IMR-90 (cell line): ENCODE results near the gene THUMPD2. TPM values are rescaled to one million over a fixed set of nuclear protein-coding genes. Genes with fewer than 3 reads are reported as not detected.

Experiments used
- ATAC-seq: fragments of 200-7000 bp; cut with Tn5 transposase; 2 replicates; pipeline ENCODE4 v1.9.1; 2020; ENCODE audit warnings: low read depth, mild to moderate bottlenecking, moderate library complexity
- BruUV-seq: library from RNA; stranded (reverse); fragments of 400-500 nt; replicated peaks from 2 replicates; lab custom pipeline; 2021; lab: Mats Ljungman, UMichigan
- CTCF ChIA-PET: fragments of 300-600 bp; formaldehyde crosslinking; extraction: SDS; loops from one replicate; lab custom pipeline; 2021; ENCODE audit warnings: antibody characterized with exemption; lab: Yijun Ruan, JAX
- POLR2A ChIA-PET: fragments of 300-600 bp; sonication (Branson Sonifier 250); formaldehyde crosslinking; loops from one replicate; lab custom pipeline; 2022; ENCODE audit warnings: antibody characterized with exemption; ENCODE audit not compliant: unreplicated experiment; lab: Charles Lee
- DNase-seq: peaks from one replicate; pipeline ENCODE4 v3.0.0; 2013
- H2AFZ ChIP-seq: replicated peaks from 2 replicates; pipeline ENCODE3; 2013; ENCODE audit warnings: low read length, mild to moderate bottlenecking; ENCODE audit not compliant: poor library complexity
- H2AK5ac ChIP-seq: 2 replicates; pipeline ENCODE4 v1.6.1; 2013; ENCODE audit warnings: low read depth, low read length, inconsistent platforms
- H2AK9ac ChIP-seq: replicated peaks from 2 replicates; pipeline ENCODE3; 2013; ENCODE audit warnings: mild to moderate bottlenecking, low read depth, low read length, moderate library complexity; ENCODE audit not compliant: poor library complexity
- H2BK120ac ChIP-seq: 2 replicates; pipeline ENCODE4 v1.6.1; 2013; ENCODE audit warnings: low read depth, low read length, inconsistent platforms
- H2BK15ac ChIP-seq: 3 replicates; pipeline ENCODE4 v1.6.1; 2013; ENCODE audit warnings: low read depth, low read length, inconsistent platforms
- H2BK20ac ChIP-seq: 2 replicates; pipeline ENCODE4 v1.6.1; 2013; ENCODE audit warnings: low read depth, mild to moderate bottlenecking, inconsistent platforms, low read length, moderate library complexity
- H2BK5ac ChIP-seq: 2 replicates; pipeline ENCODE4 v1.6.1; 2013; ENCODE audit warnings: mild to moderate bottlenecking, low read depth, low read length, inconsistent platforms; ENCODE audit not compliant: poor library complexity, severe bottlenecking
- H3K14ac ChIP-seq: replicated peaks from 2 replicates; pipeline ENCODE4 v1.6.1; 2013; ENCODE audit warnings: low read depth, low read length, inconsistent platforms
- H3K18ac ChIP-seq: 2 replicates; pipeline ENCODE4 v1.6.1; 2013; ENCODE audit warnings: low read depth, low read length, control low read depth
- H3K23ac ChIP-seq: 2 replicates; pipeline ENCODE4 v1.6.1; 2013; ENCODE audit warnings: low read depth, low read length, inconsistent platforms
- H3K27ac ChIP-seq: 2 replicates; pipeline ENCODE4 v1.5.1; 2013; ENCODE audit warnings: mild to moderate bottlenecking, control low read depth, low read length; ENCODE audit not compliant: insufficient read depth
- H3K27me3 ChIP-seq: 2 replicates; pipeline ENCODE4 v1.6.1; 2013; ENCODE audit warnings: low read length; ENCODE audit not compliant: control insufficient read depth, insufficient read depth
- H3K36me3 ChIP-seq: 2 replicates; pipeline ENCODE4 v1.6.1; 2013; ENCODE audit warnings: low read length, mixed read lengths; ENCODE audit not compliant: control insufficient read depth, insufficient read depth
- H3K4ac ChIP-seq: 2 replicates; pipeline ENCODE4 v1.6.1; 2013; ENCODE audit warnings: low read depth, low read length, inconsistent platforms
- H3K4me1 ChIP-seq: 2 replicates; pipeline ENCODE4 v1.6.1; 2013; ENCODE audit warnings: low read length, mixed read lengths; ENCODE audit not compliant: control insufficient read depth, insufficient read depth
- H3K4me2 ChIP-seq: 2 replicates; pipeline ENCODE4 v1.6.1; 2013; ENCODE audit warnings: low read depth, mild to moderate bottlenecking, control low read depth, low read length, moderate library complexity
- H3K4me3 ChIP-seq: 2 replicates; pipeline ENCODE4 v1.5.1; 2013; ENCODE audit warnings: low read depth, mild to moderate bottlenecking, control low read depth, low read length, moderate library complexity; ENCODE audit not compliant: insufficient read depth
- H3K56ac ChIP-seq: 2 replicates; pipeline ENCODE4 v1.6.1; 2013; ENCODE audit warnings: low read length, inconsistent platforms; ENCODE audit not compliant: insufficient read depth; ENCODE audit errors: extremely low read depth
- H3K79me1 ChIP-seq, 2 experiments: 2 replicates each; pipeline ENCODE4 v1.6.1; 2013; ENCODE audit warnings: low read length in 2 of 2, inconsistent platforms in 1 of 2, low read depth in 1 of 2
- H3K9ac ChIP-seq: 2 replicates; pipeline ENCODE4 v1.6.1; 2013; ENCODE audit warnings: low read depth, low read length, control low read depth
- H3K9me1 ChIP-seq: 2 replicates; pipeline ENCODE4 v1.6.1; 2013; ENCODE audit warnings: low read length, inconsistent platforms; ENCODE audit not compliant: insufficient read depth
- H3K9me3 ChIP-seq: 2 replicates; pipeline ENCODE4 v1.6.1; 2013; ENCODE audit warnings: low read length; ENCODE audit not compliant: control insufficient read depth, insufficient read depth
- H4K20me1 ChIP-seq: 2 replicates; pipeline ENCODE4 v1.6.1; 2013; ENCODE audit warnings: low read length, inconsistent platforms; ENCODE audit not compliant: insufficient read depth
- H4K5ac ChIP-seq: 2 replicates; pipeline ENCODE4 v1.6.1; 2013; ENCODE audit warnings: mild to moderate bottlenecking, low read depth, low read length, control low read depth
- H4K8ac ChIP-seq, 2 experiments: 2 replicates each; pipeline ENCODE4 v1.6.1; 2013; ENCODE audit warnings: low read depth in 2 of 2, low read length in 2 of 2, control low read depth in 1 of 2, inconsistent platforms in 1 of 2
- H4K91ac ChIP-seq: 2 replicates; pipeline ENCODE4 v1.6.1; 2013; ENCODE audit warnings: low read depth, low read length, inconsistent platforms; ENCODE audit not compliant: insufficient read depth
- BHLHE40 ChIP-seq: fragments of 150-350 bp; IDR thresholded peaks from 2 replicates; pipeline ENCODE4 v1.6.1; 2016; ENCODE audit warnings: mild to moderate bottlenecking, low read depth, low read length
- CEBPB ChIP-seq: IDR thresholded peaks from 2 replicates; pipeline ENCODE4 v1.6.1; 2012; ENCODE audit warnings: low read depth, low read length, improper control_type of control experiment
- CHD1 ChIP-seq: IDR thresholded peaks from 2 replicates; pipeline ENCODE4 v1.6.1; 2012; ENCODE audit warnings: low read depth, low read length, improper control_type of control experiment
- CTCF ChIP-seq: conservative IDR thresholded peaks from 2 replicates; pipeline ENCODE4 v1.5.1; 2012; ENCODE audit warnings: mild to moderate bottlenecking, low read depth, low read length, improper control_type of control experiment
- ELK1 ChIP-seq: fragments of 150-350 bp; IDR thresholded peaks from 2 replicates; pipeline ENCODE4 v1.6.1; 2016; ENCODE audit warnings: low read depth, mild to moderate bottlenecking, low read length, moderate library complexity, borderline replicate concordance
- FOS ChIP-seq: fragments of 150-350 bp; IDR thresholded peaks from 2 replicates; pipeline ENCODE4 v1.6.1; 2016; ENCODE audit warnings: low read depth, low read length
- MAFK ChIP-seq: IDR thresholded peaks from 2 replicates; pipeline ENCODE4 v1.6.1; 2012; ENCODE audit warnings: low read depth, low read length, improper control_type of control experiment
- MAZ ChIP-seq: IDR thresholded peaks from 2 replicates; pipeline ENCODE4 v1.6.1; 2012; ENCODE audit warnings: low read depth, mild to moderate bottlenecking, low read length, improper control_type of control experiment, moderate library complexity, borderline replicate concordance
- MXI1 ChIP-seq: IDR thresholded peaks from 2 replicates; pipeline ENCODE4 v1.6.1; 2012; ENCODE audit warnings: low read depth, mild to moderate bottlenecking, low read length, moderate library complexity, borderline replicate concordance
- NFE2L2 ChIP-seq: fragments of 150-350 bp; IDR thresholded peaks from 2 replicates; pipeline ENCODE4 v1.6.1; 2016; ENCODE audit warnings: low read depth, mild to moderate bottlenecking, low read length
- POLR2A ChIP-seq: IDR thresholded peaks from 2 replicates; pipeline ENCODE4 v1.6.1; 2012; ENCODE audit warnings: mild to moderate bottlenecking, low read depth, low read length
- RAD21 ChIP-seq: IDR thresholded peaks from 2 replicates; pipeline ENCODE4 v1.6.1; 2012; ENCODE audit warnings: low read length, improper control_type of control experiment
- RCOR1 ChIP-seq: IDR thresholded peaks from 2 replicates; pipeline ENCODE4 v1.6.1; 2012; ENCODE audit warnings: mild to moderate bottlenecking, low read length, improper control_type of control experiment; ENCODE audit not compliant: insufficient replicate concordance
- RFX5 ChIP-seq: IDR thresholded peaks from 2 replicates; pipeline ENCODE4 v1.8.0; 2012; ENCODE audit warnings: low read depth, mild to moderate bottlenecking, low read length, moderate library complexity
- SMC3 ChIP-seq: fragments of 150-350 bp; IDR thresholded peaks from 2 replicates; pipeline ENCODE4 v1.6.1; 2016; ENCODE audit warnings: low read depth, mild to moderate bottlenecking, antibody characterized with exemption, low read length, moderate library complexity
- USF2 ChIP-seq: fragments of 150-350 bp; IDR thresholded peaks from 2 replicates; pipeline ENCODE4 v1.6.1; 2017; ENCODE audit warnings: mild to moderate bottlenecking, antibody characterized with exemption, low read length, low read depth
- WGBS, 2 experiments: methylation state at CpG; one replicate each; pipeline versions ENCODE4 v1.1.5 to v1.1.7; 2013; ENCODE audit warnings: missing lambda C conversion rate in 2 of 2; ENCODE audit not compliant: insufficient read length in 1 of 2; ENCODE audit errors: extremely low coverage in 2 of 2; 5-methylcytosine and 5-hydroxymethylcytosine counted together
- dilution Hi-C: fragments of 300-500 bp; cut with HindIII; formaldehyde crosslinking; loops from one replicate; pipeline ENCODE4 v1.14.3; 2018; ENCODE audit warnings: low sequenced_read_pairs; ENCODE audit not compliant: unreplicated experiment
- in situ Hi-C: fragments of 300-500 bp; cut with MboI; formaldehyde crosslinking; loops from 3 replicates; pipeline ENCODE4 v1.14.3; 2019; ENCODE audit warnings: low sequenced_read_pairs, inconsistent platforms, mixed read lengths
- intact Hi-C: fragments of 100-400 bp; cut with micrococcal nuclease; formaldehyde crosslinking; loops from 2 replicates; pipeline ENCODE4 v1.10.0; 2022
- polyA plus RNA-seq, 3 experiments: library from polyadenylated mRNA; depleted of rRNA; stranded (reverse); fragments of >200 nt; gene quantifications; 2 replicates each; pipeline ENCODE4 v1.2.3, GENCODE V29; 2012; ENCODE audit warnings: low replicate concordance in 1 of 3
- total RNA-seq: library from RNA; depleted of rRNA; stranded (reverse); fragments of >200 nt; gene quantifications from 2 replicates; pipeline ENCODE4 v1.2.3, GENCODE V29; 2012

THUMPD2 gene
- total and polyA plus RNA-seq, 2 of the 4 experiments (the other 2 are of a cell fraction), result 4.8 to 7.0 TPM

GRCh38 chr2:39736640-39737039, 42.4 kb downstream of the THUMPD2 start:
- Histone ChIP-seq H2AK5ac (no peak overlapping the region), H2BK20ac (peak overlapping the region; percentile 42; the same call in 1 of the 2 replicates), H3K14ac (0 out of 2 replicates have a peak overlapping the region, but pooled peaks have one; percentile 41), H3K4ac (peak overlapping the region; percentile 24; the same call in 1 of the 2 replicates), H4K5ac (no peak overlapping the region), H4K20me1 (peaks cover 4% of the 10 kb centered on the region), H2AK9ac (no peak overlapping the region), H3K27me3 (no peaks in the 10 kb centered on the region), H3K27ac (no peak overlapping the region), H3K4me3 (no peak overlapping the region), H3K18ac (peak overlapping the region; percentile 53; the same call in 1 of the 2 replicates), H2AFZ (no peak overlapping the region), H3K23ac (peak overlapping the region; percentile 78; the same call in 1 of the 2 replicates), H3K4me2 (peak overlapping the region; percentile 72; the same call in 1 of the 2 replicates), H3K4me1 (peaks cover 18% of the 10 kb centered on the region), H4K91ac (peak overlapping the region; percentile 26; the same call in 1 of the 2 replicates), H3K9me3 (no peaks in the 10 kb centered on the region), H2BK120ac (peak overlapping the region; percentile 61), H4K8ac (peak overlapping the region in 1 of 2 experiments; percentile 60; a peak in 1 of 4 replicates), H2BK15ac (no peak overlapping the region), H3K56ac (peak overlapping the region; percentile 32; the same call in 1 of the 2 replicates), H3K79me1 (peaks cover 29 to 60% of the 10 kb centered on the region in 2 experiments), H2BK5ac (peak overlapping the region; percentile 77), H3K9ac (no peak overlapping the region), H3K9me1 (peaks cover 17% of the 10 kb centered on the region), H3K36me3 (peaks cover 10% of the 10 kb centered on the region)
- ATAC-seq, result peak; percentile 62
- intact Hi-C loops (no loop called here), in situ Hi-C loops (no loop called here), dilution Hi-C loops (no loop called here)
- BruUV-seq, result no TSS peak
- WGBS, 2 experiments, result no CpG with 5 or more reads among the region's 6 CpGs
- POLR2A ChIA-PET, result no interaction called here
- TF ChIP-seq CHD1 (no peak), MAZ (no peak), BHLHE40 (0 out of 2 replicates have a peak, but pooled peaks have one; percentile 21), USF2 (no peak), RAD21 (no peak), MAFK (no peak), SMC3 (no peak), CEBPB (no peak), POLR2A (no peak), CTCF (no peak), FOS (peak; percentile 24; the same call in 1 of the 2 replicates), MXI1 (0 out of 2 replicates have a peak, but pooled peaks have one; percentile 12), NFE2L2 (no peak), ELK1 (no peak), RCOR1 (no peak), RFX5 (no peak)
- CTCF ChIA-PET, result no interaction called here
- peak; percentile 95 for DNase-seq
